Stimulated activated CD8-positive, alpha-beta memory T cell treated with anti-CD3 and anti-CD28 coated beads, Interleukin-15, amount 100 ng/mL, for 4 hours (primary cell): Measurements from ENCODE around the gene PHYKPL.
"Not testable (repeated sequence)": the region's sequence is repeated elsewhere in the genome, so short reads cannot be mapped to it uniquely, and the experiment has no call there.

Experiments
- DNase-seq, 2 donors: peaks; one replicate each; pipeline ENCODE4 v3.0.0-alpha.2; 2020; ENCODE audit warnings: low read depth in 2 of 2

Gene PHYKPL

DNA sequence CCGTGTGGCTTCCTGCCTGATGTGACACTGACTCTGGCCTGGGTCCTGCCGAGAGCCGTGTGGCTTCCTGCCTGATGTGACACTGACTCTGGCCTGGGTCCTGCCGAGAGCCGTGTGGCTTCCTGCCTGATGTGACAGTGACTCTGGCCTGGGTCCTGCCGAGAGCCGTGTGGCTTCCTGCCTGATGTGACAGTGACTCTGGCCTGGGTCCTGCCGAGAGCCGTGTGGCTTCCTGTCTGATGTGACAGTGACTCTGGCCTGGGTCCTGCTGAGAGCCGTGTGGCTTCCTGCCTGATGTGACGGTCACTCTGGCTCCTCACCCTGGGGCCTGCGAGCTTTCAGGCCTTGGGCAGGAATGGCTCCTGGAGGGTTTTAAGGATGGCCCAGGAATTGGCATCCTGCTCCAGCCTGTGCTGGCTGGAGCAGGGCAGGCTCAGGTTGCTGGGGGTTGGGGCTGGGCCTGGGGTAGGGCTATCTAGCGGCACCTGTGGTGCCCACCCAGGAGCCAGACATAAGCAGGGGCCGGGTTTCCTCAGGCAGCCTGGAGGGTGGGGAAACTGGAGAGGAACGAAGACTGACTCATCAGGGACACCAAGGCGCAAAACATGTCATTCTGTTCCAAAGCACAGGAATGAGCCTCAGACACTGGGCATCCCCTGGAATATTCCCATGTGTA is 7.2 kb upstream of the PHYKPL start:
- DNase-seq, result not testable (repeated sequence)

DNA sequence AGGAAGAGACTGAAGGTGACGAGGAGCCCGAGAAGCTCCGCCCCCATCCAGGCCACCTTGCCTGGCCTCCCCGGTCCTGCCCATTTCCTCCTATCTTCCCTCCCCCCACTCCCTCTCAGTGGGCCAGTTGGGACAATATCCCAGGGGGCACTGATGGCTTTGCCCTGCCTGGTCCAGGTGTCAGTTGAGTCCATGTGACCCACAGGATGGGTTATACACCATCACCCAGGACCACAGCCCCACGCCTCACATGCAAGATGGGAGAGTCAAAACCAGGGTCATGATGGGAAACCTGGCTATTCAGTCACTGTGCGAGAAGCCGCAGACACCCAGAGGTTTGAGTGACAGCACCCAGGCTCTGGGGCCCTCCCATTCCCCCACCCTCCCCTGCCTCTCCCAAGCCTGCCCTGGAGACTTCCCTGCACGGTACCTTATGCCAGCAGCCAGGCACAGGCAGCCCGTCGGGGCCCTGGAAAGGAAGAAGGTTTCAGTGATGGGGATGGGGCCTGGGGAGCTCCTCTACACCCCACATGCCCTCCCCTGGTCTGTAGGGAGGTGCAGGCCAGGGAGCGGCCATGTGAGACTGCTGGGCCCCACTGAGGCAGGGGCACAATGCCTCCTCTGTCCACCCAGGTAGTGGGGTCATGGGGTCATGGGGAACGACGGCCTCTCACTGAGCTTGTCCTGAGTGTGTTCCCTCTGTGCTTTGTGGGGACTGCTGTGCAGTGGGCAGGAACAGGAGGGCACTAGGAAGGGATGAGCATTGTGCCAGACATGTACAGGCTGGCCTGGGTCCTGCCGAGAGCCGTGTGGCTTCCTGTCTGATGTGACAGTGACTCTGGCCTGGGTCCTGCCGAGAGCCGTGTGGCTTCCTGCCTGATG is 6.3 kb upstream of the PHYKPL start:
- DNase-seq, result no peak

DNA sequence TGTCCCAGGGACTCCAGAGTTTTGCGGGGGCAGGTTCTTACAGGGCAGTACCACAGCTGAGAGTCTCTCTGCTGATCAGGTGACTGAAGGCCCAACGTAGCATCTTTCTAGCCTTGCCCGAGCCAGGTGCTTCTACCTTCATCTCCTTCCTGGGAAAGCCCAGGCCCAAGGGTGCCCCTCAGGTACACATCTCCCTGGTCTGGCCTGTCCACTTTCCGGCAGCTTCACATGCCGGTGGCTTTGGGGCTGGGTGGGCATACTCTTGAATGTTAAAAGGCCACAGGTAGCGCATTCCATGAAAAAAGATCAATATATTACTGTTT is 5.7 kb upstream of the PHYKPL start:
- DNase-seq, result no peak

DNA sequence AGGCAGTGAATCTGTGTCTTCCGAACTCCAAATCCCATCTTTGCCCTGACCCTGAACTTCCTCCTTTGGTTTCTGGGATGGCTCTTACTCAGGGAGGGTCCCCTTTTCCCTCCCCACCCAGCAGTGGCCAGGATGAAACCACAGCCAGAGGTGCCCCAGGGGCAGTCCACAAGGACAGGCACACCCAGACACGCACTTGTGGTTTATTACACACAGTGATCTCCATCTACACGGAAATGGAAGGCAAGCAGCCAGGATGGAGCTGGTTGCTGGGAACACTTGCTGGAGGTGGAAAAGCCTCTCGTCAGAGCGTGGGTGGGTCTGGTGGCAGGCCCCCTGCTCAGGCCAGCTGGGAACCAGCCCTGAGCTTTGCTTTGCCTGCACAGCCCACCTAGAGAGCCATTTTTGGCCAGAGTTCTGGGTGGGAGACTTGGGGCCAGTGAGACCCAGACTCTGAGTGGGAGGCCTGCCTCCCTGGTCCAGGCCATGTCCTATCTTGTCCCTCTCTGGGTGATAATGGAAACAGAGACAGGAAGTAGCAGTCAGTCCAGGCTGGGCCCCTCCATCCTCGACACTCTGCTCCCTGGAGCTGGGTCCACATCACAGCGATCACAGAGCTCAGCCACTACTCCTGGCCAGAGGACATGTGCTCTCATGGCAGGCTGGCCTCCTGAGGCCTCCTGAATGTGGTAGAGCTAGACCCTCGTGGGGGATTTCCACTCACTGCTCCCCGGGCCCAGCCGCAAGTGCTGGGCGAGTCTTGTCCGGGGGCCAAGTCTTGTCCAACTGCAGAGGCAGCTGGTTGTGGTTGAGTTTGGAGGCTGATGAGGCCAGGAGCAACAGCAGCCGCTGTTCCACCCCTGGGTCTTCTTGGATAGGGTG is 5.1 kb upstream of the PHYKPL start:
- no peak for DNase-seq

DNA sequence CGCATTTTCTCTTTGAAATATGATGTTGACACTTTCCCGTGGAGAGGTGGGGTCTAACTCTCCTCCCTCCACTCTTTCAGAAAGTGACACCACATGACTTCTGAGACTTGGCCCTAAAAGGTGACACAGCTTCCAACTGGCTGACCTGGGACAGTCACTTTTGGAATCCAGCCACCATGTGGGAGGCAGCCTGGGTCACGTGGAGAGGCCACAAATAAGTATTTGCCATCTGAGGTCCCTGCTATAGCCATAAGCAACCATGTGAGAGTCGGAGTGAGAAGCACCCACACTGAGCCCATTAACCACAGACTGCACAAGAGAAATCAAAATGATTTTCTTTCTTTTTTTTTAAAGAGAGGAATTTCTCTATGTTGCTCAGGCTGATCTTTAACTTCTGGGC is 4.1 kb upstream of the PHYKPL start:
- no peak for DNase-seq

DNA sequence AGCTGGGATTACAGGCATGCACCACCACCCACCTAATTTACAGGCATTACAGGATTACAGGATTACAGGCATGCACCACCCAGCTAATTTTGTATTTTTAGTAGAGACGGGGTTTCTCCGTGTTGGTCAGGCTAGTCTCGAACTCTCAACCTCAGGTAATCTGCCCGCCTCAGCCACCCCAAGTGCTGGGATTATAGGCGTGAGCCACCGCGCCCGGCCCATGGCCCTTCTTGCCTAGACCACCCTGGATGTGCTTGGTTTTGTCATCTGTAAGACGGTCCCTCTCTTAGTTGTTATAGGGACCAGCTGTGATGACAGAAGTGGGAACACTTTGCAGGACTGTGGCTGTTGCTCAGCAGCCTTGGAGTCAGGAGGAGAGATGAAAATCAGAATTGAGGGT is 3.5 kb upstream of the PHYKPL start:
- DNase-seq, result no peak

DNA sequence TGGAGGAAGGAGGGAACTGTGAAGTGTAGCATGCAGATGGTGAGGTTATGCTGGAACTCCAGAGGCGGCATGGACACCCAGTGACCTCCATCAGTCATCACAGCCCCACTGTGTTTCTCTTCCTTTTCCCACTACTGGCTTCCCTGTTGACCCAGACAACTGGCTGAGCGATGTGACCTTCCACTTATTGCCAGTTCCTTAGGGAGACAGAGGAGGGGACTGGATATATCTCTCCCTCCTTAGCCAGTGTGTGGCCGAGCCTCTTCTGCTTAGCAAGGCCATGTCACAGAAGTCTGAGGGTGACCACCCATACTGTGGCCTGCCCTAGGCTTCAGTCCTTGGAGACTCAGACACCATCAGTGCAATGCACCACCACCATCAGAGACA is 3.0 kb upstream of the PHYKPL start:
- no peak for DNase-seq

DNA sequence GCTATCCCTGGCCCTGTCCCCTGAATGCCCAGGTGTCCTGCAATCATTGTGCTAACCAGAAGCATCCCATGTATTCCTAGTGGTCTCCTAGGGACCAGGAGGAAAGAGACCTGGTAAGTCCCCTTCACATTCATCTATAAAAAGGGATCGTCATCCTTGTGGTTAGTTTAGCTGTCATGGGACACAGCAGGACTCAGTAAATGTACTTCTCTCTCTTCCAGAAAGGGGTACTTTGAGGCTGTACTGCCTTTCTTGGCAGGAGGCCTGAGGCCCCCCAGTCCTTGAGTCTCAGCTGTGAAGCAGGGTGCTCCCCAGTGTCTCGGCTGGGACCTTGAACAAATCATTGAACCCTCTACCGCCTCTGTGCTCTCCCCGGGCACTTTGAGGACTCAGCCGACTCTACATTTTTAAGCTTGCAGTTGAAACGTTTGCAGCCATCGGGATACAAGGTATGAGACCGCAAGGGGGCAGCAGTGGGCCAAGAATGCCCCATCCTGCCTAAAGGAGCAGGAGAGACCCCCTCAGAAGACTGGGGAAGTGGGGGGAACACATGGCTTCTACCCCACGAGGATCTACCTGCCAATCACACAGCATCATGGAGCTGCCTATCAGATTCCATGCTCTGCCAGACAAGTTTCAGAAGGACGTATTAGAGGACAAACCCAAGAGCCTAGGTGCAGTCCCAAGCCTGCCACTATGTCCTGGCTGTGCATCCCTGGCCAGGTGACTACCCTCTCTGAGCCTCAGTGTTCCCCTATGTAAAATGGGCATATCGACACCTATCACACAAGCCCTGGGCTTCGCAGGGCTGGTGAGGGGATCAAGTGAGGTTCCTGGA is 2.4 kb upstream of the PHYKPL start:
- peak; percentile 29 to 54 for DNase-seq

DNA sequence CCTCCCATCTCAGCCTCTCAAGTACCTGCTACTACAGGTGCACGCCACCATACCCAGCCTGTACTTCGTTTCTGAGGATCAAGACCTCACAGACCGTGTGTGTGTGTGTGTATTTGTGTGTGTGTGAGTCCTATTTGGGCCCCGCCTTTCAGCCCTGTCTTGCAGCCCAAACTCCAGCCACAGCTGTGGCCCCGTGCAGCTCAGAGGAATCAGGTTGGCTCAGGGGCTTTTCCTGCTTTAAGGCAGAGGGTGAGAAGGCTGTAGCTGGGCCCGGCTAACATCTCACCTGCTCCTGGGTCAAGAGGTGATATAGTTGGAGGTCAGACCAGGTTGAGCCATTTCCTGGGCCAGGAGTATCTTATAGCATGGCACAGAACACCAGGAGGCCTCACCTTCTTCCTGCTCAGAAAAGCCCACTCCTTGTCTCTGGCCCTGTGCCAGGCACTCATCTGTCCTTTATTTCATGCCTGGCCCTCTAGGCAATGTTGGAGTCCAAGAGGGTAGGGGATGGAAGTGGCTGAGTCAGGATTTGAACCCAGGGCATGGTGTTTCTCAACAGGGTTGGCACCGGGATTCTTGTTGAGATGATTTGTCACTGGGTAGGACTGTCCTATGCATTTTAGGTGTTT is 1.6 kb upstream of the PHYKPL start:
- DNase-seq, result no peak

DNA sequence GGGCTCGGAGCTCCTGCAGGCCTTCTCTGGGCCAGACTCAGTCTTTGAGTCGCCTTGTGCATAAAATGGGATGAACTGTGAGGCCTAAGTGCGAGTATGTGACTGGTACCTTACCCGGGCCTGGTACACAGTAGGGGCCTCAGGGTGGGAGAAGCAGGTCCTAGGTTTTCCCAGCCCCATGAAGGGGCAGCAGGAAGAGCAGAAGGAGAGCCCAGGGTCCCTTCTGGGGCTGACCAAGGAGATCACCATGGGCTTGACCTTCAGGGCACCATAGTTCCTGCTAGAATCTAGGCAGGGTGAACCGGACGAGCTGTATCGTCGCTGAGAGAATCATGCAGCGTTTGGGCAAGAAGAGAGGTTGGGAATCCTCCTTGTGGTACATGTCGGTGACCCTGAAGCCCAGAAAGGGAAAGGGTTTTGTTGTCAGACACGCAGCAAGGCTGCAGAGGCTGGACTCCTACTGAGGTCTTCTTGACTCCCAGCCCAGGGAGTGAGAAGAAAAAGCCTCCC is 373 bp upstream of the PHYKPL start:
- DNase-seq, result no peak

DNA sequence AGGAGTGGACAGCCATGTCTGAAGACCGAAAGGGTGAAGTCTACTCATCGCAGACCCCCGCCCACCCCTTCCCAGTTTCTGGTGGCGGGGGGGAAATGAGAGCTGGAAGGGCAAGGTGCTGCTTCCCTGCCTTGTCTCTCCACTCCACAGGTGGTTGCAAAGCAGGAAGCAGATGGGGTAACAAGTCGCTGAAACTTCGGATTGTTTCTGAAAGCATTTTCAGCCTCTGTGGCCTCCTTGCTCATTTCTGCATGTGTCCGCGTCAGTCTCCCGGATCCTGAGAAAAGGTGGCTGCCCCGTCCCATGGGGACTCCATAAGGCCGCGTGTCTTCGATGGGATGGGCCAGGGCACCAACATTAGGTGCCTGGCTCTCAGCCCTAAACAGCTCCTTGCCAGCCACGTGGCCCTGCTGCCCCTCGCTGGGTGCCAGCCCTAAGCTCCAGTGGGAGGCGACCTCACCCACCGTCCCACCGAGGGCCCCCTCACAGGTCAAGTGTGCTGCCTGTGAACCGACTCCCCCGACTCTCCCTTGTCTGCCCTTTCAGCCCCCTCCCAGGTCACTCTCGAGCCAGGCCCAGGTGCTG is 971 bp downstream of the PHYKPL start:
- DNase-seq, result no peak

DNA sequence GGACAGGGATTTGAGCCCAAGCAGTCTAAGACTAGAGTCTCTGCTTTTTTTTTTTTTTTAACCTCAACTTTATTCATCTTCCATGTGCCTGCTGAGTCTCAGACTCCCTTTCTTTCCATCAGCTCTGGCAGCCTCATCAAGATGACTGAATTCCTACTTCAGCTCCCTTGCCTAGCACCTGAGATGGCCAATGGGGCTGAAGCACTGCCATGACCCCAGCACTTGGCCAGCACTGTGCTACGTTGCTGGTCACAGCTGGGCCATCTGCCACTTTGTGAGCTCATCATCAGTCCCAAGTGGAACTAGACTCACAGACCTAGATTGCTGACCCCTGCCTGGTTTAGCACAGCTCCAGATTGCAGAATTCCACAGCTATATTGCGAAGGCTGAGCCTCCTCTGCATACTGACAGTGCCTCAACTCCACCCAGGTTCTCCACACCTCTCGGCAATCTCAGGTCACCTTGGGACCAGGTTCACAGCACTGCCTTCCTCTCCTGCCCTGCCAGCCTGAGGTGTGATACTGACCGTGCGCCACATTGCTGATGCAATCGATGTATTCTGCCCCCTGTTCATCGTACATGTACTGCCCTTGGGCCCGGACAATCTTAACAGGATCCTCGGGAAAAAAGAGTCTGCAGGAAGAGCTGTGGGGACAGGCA is 1.6 kb downstream of the PHYKPL start:
- no peak for DNase-seq

DNA sequence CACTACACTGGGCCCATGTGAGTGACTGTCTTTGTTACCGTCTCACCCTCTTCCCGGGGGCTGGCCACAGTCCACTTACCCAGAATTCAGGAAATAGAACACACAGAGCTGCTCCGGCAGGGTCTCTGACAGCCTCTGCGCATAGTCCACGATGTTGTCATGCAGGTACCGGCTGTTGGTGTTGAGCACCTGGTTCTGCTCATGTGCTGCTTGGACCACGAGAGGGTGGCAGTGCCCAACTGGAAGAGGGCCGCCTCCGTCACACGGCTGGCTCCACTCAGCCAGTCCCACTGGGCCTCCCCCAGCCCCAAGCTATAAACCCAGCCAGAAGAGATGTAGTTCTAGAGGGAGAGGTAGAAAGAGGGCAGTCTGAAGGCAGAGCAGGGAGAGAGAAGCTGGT is 2.7 kb downstream of the PHYKPL start:
- no peak for DNase-seq

DNA sequence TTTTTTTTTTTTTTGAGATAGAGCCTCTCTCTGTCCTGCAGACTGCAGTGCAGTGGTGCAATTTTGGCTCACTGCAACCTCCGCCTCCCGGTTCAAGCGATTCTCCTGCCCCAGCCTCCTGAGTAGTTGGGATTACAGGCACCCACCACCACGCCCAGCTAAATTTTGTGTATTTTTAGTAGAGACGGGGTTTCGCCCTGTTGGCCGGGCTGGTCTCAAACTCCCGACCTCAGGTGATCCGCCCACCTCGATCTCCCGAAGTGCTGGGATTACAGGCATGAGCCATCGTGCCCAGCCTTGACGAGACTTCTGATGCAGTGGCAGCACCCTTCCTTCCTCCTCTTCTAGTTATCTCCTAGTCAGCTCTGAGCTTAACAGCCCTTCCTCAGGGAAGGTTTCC is 3.5 kb downstream of the PHYKPL start:
- not testable (repeated sequence) for DNase-seq

DNA sequence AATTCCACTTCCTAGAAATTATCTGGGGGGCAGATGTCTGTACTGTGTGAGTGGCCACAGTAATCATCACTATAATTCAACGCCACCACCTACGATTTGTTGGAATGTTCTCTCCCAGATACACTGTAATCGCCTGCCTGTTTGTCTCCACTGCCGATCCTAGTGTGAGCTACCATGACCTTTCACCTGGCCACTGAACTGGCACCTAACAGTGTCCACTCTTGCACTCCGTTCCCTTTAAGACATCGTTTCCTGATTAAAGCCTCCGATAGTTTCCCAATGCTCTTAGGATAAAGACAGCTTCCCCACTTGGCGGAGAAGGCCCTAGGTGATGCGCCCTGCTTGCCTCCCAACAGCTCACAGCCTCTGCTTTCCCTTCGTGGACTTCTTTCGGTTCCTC is 4.0 kb downstream of the PHYKPL start:
- no peak for DNase-seq

DNA sequence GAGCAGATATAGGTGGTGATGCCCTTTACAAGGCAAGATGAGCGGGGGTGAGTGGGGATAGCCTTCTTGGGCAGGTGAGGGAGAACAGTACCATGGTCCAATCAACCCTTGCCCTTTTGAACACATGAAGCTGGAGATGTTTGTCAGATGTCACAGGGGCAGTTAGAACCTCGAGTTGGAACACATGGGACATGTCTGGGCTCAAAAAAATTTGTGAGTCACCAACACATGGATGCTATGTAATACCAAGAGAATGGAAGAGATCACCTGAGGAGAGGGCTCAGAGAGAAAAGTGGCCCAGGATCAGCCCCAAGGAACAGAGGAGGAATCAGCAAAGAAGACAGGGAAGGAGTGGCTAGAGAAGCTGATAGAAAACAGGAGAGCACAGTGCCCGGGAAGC is 4.7 kb downstream of the PHYKPL start:
- DNase-seq, result no peak

DNA sequence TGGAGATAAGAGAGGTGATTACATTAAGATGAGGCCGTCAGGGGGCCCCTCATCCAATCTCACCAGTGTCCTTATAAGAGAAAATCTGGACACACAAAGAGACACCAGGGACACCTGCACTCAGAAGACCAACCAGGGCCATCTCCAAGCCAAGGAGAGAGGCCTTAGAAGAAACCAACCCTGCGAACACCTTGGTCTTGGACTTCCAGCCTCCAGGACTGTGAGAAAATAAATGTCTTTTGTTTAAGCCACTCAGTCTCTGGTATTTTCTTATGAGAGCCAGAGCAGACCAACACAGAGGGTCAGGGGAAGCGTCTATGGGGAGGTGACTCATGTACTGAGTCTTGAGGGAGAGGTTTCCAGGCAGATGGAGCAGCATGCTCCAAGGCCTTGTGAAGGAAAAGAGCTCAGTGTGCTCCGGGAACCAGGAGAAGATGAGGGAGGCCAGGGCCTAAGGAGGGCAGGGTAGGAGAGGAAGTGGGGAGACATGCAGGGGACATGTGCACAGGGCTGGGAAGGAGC is 5.4 kb downstream of the PHYKPL start:
- no peak for DNase-seq

DNA sequence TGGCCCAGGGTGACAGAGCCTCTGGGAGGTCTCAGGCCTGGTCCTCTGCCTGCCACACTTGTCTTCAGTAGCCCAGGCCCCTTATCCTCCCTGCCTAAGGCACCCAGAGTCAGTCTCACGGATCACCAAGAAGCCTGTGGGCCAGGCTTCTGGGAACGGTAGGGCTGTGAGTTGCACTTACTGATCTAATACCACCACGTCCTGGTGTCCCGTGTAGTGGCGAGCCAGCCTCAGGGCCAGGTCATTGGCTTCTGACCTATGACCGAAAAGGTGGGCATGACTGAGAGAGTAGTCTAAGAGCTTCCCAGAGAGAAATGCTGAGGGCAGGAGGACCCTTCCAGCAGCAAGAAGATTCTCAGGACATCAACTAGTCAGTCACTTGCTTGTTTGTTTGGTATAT is 7.4 kb downstream of the PHYKPL start:
- no peak for DNase-seq

DNA sequence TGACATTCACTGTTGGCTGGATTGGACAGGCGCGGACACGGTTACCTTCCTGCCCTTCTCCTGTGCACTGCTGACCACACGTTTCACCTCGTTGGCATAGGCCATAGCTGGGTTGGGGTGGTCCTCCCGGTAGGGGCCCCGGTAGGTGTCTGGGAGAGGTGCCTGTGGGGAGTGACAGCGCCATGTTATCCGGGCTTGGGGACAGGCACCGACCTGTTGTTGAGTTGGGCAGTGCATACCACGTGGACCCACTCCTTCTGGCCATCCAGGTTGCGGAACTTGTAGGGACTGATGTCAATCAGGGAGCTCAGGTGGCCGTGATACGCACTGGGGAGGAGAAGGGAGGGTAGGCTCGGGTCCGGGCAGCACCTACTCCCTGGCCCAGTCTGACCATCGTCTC is 8.2 kb downstream of the PHYKPL start:
- DNase-seq, result no peak

DNA sequence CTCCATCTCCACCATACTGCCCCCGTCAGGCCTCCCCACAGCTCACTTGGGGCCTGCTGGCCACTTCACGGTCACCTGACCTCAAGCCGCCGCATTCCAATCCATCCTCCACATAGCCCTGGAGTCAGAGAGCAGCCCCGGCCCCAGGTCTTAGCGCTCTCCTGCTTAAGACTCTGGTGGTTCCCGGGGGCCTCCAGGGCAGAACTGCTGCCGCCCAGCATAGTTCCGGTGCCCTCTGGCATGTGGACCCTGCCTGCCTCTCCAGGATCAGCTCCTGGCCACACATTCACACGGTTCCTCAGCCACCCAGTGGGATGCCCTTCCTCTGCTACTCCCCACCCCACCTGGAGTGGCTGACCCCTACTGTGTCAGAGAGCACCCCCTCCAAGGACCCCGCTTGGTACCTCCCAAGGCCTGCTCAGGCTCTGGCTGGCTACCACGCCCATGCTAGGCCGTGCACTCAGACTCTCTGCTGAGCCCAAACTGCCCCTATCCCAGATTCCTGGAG is 8.7 kb downstream of the PHYKPL start:
- DNase-seq, result no peak
